GM13977 (cell line): ENCODE data around the gene CPE.

ENCODE experiments used
- DNase-seq: peaks from one replicate; pipeline ENCODE4 v3.0.0; 2012; ENCODE audit warnings: low spot score
- CTCF ChIP-seq: IDR thresholded peaks from 2 replicates; pipeline ENCODE4 v1.5.1; 2012; ENCODE audit warnings: mild to moderate bottlenecking, control low read depth; ENCODE audit not compliant: insufficient read depth; ENCODE audit errors: extremely low read depth, missing control alignments
- in situ Hi-C: fragments of 300-500 bp; cut with MboI; formaldehyde crosslinking; loops from one replicate; pipeline ENCODE4 v1.12.0; 2022; ENCODE audit warnings: low sequenced_read_pairs, low pct_unique_long_range_greater_than_20kb, mixed read lengths, inconsistent platforms; ENCODE audit not compliant: unreplicated experiment

The CPE gene

GRCh38 chr4:165532976-165533375, 154.2 kb downstream of the CPE start:
- DNase-seq = no peak
- TF ChIP-seq CTCF = no peak
- in situ Hi-C loops = loop anchor here (25.0 kb wide), 1 partner anchor 554 kb away; no protein-coding TSS in a partner anchor

- TF ChIP-seq CTCF = peak; percentile 58
- DNase-seq = peak; percentile 48
- in situ Hi-C loops = loop anchor here (25.0 kb wide), 1 partner anchor 550 kb away; no protein-coding TSS in a partner anchor
Observed at GRCh38 chr4:165537028-165537648, 158.3 kb downstream of the CPE start.

GRCh38 chr4:165539801-165540200, 161.0 kb downstream of the CPE start:
- in situ Hi-C loops = loop anchor here (25.0 kb wide), 1 partner anchor 548 kb away; no protein-coding TSS in a partner anchor
- no peak for TF ChIP-seq CTCF
- DNase-seq = no peak

- in situ Hi-C loops = loop anchor here (25.0 kb wide), 1 partner anchor 547 kb away; no protein-coding TSS in a partner anchor
- no peak for TF ChIP-seq CTCF
- no peak for DNase-seq
Observed at GRCh38 chr4:165540206-165540830, 161.5 kb downstream of the CPE start.

GRCh38 chr4:165541851-165542459, 163.1 kb downstream of the CPE start:
- in situ Hi-C loops = loop anchor here (25.0 kb wide), 1 partner anchor 545 kb away; no protein-coding TSS in a partner anchor
- DNase-seq = no peak

More at GRCh38 chr4:165541851-165542459, 163.1 kb downstream of the CPE start:
- no peak for TF ChIP-seq CTCF
